ENCODE data around the gene CCDC57. TPM values are rescaled to one million over a fixed set of nuclear protein-coding genes. Genes with fewer than 3 reads are reported as not detected.

CCDC57 gene
- total RNA-seq, 1 donor from 2014 or later: 24.7 TPM

DNA sequence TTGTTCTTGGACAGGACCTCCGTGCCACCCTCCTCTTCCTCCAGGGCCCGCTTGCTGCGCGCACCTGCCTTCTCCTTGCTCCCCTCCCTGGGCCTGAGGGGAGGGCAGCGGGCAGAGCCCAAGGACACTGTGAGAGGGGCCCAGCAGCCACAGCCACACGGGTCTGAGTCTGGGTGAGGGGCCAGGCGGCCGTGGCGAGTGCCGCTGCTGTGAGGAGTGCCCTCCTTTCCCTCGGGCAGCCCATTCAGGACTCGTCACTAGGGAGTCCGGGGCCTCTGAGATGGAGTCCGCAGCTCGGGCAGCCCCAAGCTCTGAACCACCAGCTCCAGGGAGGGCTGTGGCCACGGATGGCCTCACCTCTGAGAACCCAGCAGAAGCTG is 152.7 kb downstream of the CCDC57 start:
- DNase-seq: no peak

- DNase-seq: no peak
Observed at GRCh38 chr17:82059272-82060000, 153.2 kb downstream of the CCDC57 start.

DNA sequence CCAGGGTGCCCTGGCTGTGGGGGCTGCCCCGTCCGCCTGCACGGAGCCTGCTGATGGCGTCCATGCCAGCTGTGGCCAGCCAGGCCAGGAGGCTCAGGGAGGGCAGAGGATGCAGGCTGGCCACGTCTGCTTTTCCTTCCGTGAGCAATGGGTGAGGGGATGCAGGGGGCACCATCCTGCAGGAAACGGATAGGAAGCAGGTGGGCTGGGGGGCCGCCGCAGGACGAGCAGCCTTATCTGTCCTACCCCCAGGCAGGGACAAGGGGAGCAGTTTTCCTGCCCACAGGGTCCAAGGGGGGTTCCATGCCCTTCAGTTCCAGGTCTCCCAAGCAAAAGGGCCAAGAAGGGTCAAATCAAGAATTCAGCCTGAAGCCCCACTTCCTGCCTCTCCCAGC is 153.8 kb downstream of the CCDC57 start:
- no peak for DNase-seq

DNA sequence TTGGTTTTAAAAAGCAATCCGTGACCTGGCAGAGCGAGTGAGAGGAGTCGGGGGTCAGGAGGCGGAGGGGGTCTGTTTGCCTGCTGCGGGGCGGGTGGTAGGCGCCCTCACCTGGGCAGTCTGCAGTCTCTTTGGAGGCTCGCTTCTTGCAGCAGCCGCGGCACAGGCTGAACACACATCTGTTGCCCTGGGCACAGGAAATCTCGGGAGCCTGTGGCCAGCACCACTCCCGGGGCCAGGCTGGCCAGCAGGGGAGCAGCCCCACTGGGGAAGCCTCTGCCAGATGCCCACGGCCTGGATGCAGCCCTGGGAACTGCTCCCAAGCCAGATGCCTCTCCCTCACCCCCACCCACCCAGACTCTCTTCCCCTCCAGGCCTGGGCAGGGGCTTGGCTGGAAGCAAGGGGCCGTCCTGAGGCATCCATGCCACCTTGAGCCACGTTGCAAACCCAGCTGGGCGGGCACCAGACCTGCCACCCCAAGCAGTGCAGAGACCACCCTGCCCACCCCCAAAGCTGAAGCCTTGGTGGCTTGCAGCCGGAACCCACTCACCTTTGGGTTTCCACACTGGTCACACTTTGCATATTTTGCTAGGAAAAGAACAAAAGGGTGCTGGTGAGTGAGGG is 154.3 kb downstream of the CCDC57 start:
- no peak for DNase-seq

DNA sequence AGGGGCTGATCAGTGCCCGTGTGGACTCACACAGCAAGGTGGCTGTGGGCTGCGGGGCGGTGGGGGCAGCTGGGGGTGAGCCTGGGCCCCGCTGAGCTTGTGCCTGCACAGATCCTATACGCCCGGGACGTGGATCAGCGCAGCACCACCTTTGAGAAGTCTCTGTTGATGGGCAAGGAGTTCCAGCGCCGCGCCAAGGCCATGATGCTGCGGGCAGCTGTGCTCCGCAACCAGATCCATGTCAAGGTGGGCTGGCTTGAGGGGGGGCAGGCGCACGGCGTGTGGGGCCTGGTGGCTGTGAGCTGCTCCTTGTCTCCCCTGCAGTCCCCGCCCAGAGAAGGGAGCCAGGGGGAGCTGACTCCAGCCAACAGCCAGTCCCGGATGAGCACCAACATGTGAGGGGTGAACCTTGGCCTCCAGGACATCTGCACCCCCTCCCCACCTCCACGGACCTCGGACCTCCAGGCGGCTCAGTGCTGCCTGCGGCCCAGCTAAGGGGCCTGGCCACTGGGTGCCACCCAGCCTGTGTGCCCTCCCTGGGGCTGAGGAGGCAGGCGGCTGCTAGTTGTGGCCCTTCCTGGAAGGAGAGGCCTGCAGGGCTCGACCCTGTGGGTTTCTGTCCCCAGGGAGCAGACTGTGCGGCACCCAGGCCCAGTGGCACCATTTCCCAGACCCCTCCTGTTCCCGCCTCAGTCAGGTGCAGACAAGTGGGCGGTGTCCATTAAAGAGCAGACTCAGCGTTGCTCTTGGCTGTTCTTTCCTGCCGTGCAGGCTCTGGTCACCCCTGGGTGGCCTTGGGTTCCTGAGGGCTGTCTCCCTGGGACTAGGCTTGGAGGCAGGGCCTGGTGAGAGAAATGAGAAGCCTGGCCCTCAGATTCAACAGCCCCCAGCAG is 155.7 kb downstream of the CCDC57 start:
- no peak for DNase-seq

- no peak for DNase-seq
Observed at GRCh38 chr17:82055965-82056728, 156.5 kb downstream of the CCDC57 start.

GRCh38 chr17:82055023-82055964 is 157.3 kb downstream of the CCDC57 start:
- DNase-seq: no peak

DNA sequence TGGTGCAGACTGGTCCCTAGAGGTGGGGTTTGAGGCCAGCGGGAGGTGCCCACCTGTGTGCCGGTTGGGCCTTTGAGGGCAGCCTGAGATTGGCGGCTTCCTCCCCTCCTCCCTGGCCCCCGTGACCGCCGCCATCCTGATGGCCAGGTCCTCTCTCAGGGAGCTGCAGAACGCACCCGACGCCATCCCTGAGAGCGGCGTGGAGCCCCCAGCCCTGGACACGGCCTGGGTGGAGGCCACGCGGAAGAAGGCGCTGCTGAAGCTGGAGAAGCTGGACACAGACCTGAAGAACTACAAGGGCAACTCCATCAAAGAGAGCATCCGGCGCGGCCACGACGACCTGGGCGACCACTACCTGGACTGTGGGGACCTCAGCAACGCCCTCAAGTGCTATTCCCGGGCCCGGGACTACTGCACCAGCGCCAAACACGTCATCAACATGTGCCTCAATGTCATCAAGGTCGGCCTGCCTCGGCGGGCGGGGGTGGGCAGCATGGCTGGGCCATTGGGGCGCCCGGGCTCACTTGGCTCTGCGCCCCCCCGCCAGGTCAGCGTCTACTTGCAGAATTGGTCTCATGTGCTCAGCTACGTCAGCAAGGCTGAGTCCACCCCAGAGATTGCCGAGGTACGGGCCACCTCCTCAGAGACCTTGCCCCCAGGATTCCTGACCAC is 158.2 kb downstream of the CCDC57 start:
- no peak for DNase-seq

GRCh38 chr17:82053556-82054263 is 158.9 kb downstream of the CCDC57 start:
- no peak for DNase-seq

- DNase-seq: no peak
Observed at GRCh38 chr17:82053130-82053529, 159.5 kb downstream of the CCDC57 start.

DNA sequence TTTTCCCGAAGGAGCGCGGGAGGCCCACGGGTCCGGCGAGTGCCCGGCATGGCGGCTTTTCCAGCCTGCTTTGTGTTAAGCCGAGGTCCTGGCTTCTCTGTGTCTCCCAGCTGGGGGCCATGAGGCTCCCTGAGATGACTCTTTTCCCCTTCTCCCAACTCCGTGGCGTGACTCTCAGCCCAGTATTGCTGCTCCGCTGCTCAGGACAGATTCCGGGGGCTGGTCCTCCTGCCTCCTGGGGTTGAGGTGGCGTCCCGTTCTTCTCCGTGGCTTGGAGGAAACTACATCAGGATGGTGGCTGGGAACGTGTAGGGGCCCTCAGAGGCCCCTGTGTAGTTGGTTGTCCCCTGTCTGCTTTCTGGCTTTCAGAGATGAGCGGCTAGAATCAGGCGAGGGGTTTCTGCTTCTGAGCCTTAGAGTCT is 160.0 kb downstream of the CCDC57 start:
- DNase-seq: no peak

DNA sequence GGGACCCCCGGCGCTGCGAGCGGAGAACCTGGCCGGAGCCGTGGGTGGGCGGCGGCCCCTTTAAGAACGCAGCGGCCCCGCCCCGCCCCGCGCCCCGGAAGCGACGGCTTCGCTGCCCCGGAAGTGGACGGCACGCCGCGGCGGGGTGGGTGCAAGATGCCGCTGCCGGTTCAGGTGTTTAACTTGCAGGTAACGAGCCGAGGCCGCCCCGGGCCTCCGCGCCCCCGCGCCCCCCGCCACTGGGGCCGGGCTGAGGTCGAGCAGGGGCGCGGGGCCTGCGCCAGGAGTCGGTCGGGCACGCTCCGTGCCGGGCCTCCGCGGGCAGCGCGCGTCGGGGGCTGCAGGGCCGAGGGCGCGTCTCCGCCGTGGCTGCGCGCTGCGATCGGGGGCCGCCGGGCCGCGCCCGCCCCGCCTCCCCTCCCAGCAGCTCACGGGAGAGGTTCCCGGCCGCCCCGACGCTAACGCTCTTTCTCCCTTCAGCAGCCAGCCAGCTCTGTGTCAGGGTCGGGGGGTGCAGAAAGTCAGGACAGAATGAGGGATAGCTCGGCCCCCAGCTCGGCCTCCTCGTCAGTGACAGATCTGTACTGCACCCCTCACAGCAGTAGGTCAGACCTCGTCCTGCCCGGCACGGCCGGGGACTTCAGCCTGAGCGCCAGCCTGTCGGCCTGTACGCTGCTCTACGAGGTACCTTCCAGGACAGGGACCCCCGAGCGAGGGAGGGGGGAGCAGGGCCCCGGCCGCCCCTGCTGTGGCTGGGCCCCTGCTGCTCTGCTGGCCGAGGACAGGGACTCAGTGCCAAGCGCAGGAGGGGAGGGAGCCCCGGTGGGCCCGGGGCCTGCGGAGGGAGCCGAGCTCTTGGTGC is 160.6 kb downstream of the CCDC57 start, which contains the start of the genes GPS1 and RFNG:
GPS1 (plus strand) TSS at position 123 of the 862 bp plus-strand sequence; CDS start at position 157, 34 bp downstream.
RFNG (minus strand) TSS at position 36 of the 862 bp plus-strand sequence. CDS start 45 bp downstream, outside the sequence.
- peak; percentile 82 for DNase-seq

Other genes with a start within 250 kb of the CCDC57 start
- gene ASPSCR1, start 235.2 kb downstream of the CCDC57 start, total RNA-seq: 21.7 TPM
- gene CENPX, start 190.0 kb downstream of the CCDC57 start, total RNA-seq: 31.2 TPM
- gene LRRC45, start 189.5 kb downstream of the CCDC57 start, total RNA-seq: 8.5 TPM
- gene RAC3, start 181.2 kb downstream of the CCDC57 start, total RNA-seq: 7.4 TPM
- 36.7 TPM for gene DCXR, start 175.1 kb downstream of the CCDC57 start, total RNA-seq
- gene RFNG, start 161.0 kb downstream of the CCDC57 start, total RNA-seq: 35.7 TPM
- gene GPS1, start 160.9 kb downstream of the CCDC57 start, total RNA-seq: 70.5 TPM
- gene DUS1L, start 147.0 kb downstream of the CCDC57 start, total RNA-seq: 45.1 TPM
- 33.8 TPM for gene FASN, start 114.6 kb downstream of the CCDC57 start, total RNA-seq
- 142 TPM for gene SLC16A3, start 16.2 kb upstream of the CCDC57 start, total RNA-seq
- gene CSNK1D, start 60.9 kb upstream of the CCDC57 start, total RNA-seq: 72.8 TPM
- 0.72 TPM for gene CD7, start 104.8 kb upstream of the CCDC57 start, total RNA-seq
- gene SECTM1, start 120.9 kb upstream of the CCDC57 start, total RNA-seq: 12.6 TPM
- not detected for gene TEX19, start 146.4 kb upstream of the CCDC57 start, total RNA-seq
- gene UTS2R, start 158.9 kb upstream of the CCDC57 start, total RNA-seq: 5.8 TPM
- gene HEXD, start 205.5 kb upstream of the CCDC57 start, total RNA-seq: 26.4 TPM
- gene OGFOD3, start 205.7 kb upstream of the CCDC57 start, total RNA-seq: 22.8 TPM
- 36.6 TPM for gene CYBC1, start 237.9 kb upstream of the CCDC57 start, total RNA-seq
- 73.0 TPM for gene NARF, start 245.9 kb upstream of the CCDC57 start, total RNA-seq